T-cell (primary cell): ENCODE results near the gene CCDC69. TPM values are rescaled to one million over a fixed set of nuclear protein-coding genes. Genes with fewer than 3 reads are reported as not detected.

ENCODE experiments used
- ATAC-seq, 4 experiments: fragments of 200-7000 bp in 3 of 4; fragments of 150-1000 bp in 1 of 4; cut with Tn5 transposase; replicated peaks in 1 of 4; 1 replicate in 3 of 4; 2 replicates in 1 of 4; pipeline ENCODE4 v1.10.0; 2021; ENCODE audit warnings: moderate library complexity in 3 of 4, mild to moderate bottlenecking in 2 of 4, moderate number of reproducible peaks in 1 of 4
- CTCF ChIA-PET, 2 donors: fragments of 300-600 bp; sonication (Branson Sonifier 250); formaldehyde crosslinking; loops; one replicate each; lab custom pipeline; 2022; ENCODE audit warnings: antibody characterized with exemption in 2 of 2; lab: Charles Lee
- POLR2A ChIA-PET, 2 donors: fragments of 300-600 bp; sonication (Branson Sonifier 250); formaldehyde crosslinking; loops; one replicate each; lab custom pipeline; 2022; ENCODE audit warnings: antibody characterized with exemption in 2 of 2; lab: Charles Lee
- DNase-seq, 35 experiments: peaks; one replicate each; pipeline versions ENCODE4 v3.0.0 to v3.0.0-alpha.2; 2013 to 2023
- H3K27ac ChIP-seq: one replicate; pipeline ENCODE4 v1.5.1; 2013; ENCODE audit warnings: low read length
- H3K27me3 ChIP-seq, 2 experiments: replicated peaks in 1 of 2; 1 replicate in 1 of 2; 2 replicates in 1 of 2; pipeline versions ENCODE4 v1.6.1 to v1.7.0; 2013; ENCODE audit warnings: low read length in 1 of 2, mixed read lengths in 1 of 2; ENCODE audit not compliant: control insufficient read depth in 2 of 2, insufficient read depth in 2 of 2; ENCODE audit errors: extremely low read depth in 1 of 2
- H3K36me3 ChIP-seq, 2 donors: 1 replicate in 1 of 2; 2 replicates in 1 of 2; pipeline versions ENCODE4 v1.6.1 to v1.7.0; 2013; ENCODE audit warnings: low read length in 1 of 2; ENCODE audit not compliant: control insufficient read depth in 2 of 2, insufficient read depth in 1 of 2; ENCODE audit errors: extremely low read depth in 1 of 2
- H3K4me1 ChIP-seq, 2 experiments: 1 replicate in 1 of 2; 2 replicates in 1 of 2; pipeline versions ENCODE4 v1.6.1 to v1.7.0; 2013; ENCODE audit warnings: low read length in 2 of 2, mixed read lengths in 1 of 2; ENCODE audit not compliant: insufficient read depth in 2 of 2, control insufficient read depth in 1 of 2; ENCODE audit errors: extremely low read depth in 1 of 2
- H3K4me3 ChIP-seq, 2 donors: 1 replicate in 1 of 2; 2 replicates in 1 of 2; pipeline versions ENCODE4 v1.5.1 to v1.7.0; 2013; ENCODE audit warnings: mild to moderate bottlenecking in 2 of 2, low read length in 1 of 2, moderate library complexity in 1 of 2; ENCODE audit not compliant: control insufficient read depth in 1 of 2; ENCODE audit errors: extremely low read depth in 1 of 2
- H3K9me3 ChIP-seq: 2 replicates; pipeline ENCODE4 v1.7.0; 2013
- H3K27ac Mint-ChIP-seq, 2 donors: one replicate each; pipeline ENCODE4 v1.8.0; 2020 to 2021; ENCODE audit warnings: mild to moderate bottlenecking in 2 of 2, mixed read lengths in 2 of 2
- H3K27me3 Mint-ChIP-seq, 2 donors: one replicate each; pipeline ENCODE4 v1.8.0; 2021 to 2022; ENCODE audit warnings: mixed read lengths in 2 of 2
- H3K36me3 Mint-ChIP-seq: one replicate; pipeline ENCODE4 v1.8.0; 2021; ENCODE audit warnings: mixed read lengths
- H3K4me1 Mint-ChIP-seq, 3 donors: one replicate each; pipeline ENCODE4 v1.8.0; 2020 to 2022; ENCODE audit warnings: mixed read lengths in 3 of 3, mild to moderate bottlenecking in 1 of 3
- H3K4me3 Mint-ChIP-seq, 3 donors: one replicate each; pipeline ENCODE4 v1.8.0; 2020 to 2022; ENCODE audit warnings: mild to moderate bottlenecking in 3 of 3, mixed read lengths in 3 of 3, moderate library complexity in 3 of 3
- H3K9me3 Mint-ChIP-seq, 3 donors: one replicate each; pipeline ENCODE4 v1.8.0; 2020 to 2022; ENCODE audit warnings: mixed read lengths in 3 of 3
- WGBS: methylation state at CpG from one replicate; pipeline ENCODE4 v1.1.5; 2013; ENCODE audit warnings: missing lambda C conversion rate; ENCODE audit not compliant: insufficient coverage; 5-methylcytosine and 5-hydroxymethylcytosine counted together
- total RNA-seq, 35 experiments: library from RNA in 6 of 35; stranded (reverse) in 6 of 35; fragments of 120-200 nt in 1 of 35; gene quantifications; one replicate each; pipeline versions ENCODE4 v1.2.1 to v1.2.4 and lab custom pipeline; 2013 to 2026

Gene CCDC69
- total RNA-seq, 5 donors from 2014 or later (not counting 1 experiment from before 2014, with no cell fraction given) = 86.3 to 112 (median 93.5) TPM

DNA sequence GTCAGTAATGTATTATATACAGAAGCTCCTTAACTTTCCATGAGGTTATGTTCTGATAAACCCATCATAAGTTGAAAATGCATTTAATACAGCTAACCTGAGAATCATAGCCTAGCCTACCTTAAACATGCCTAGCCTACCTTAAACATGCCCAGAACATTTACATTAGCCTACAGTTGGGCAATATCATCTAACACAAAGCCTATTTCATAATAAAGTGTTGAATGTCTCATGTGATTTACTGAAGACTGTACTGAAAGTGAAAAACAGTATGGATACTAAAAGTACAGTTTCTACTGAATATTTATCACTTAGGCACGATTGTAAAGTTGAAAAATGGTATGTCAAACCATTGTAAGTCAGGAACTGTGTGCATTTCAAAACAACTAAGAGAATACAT lies 30.7 kb upstream of the CCDC69 start:
- CTCF ChIA-PET = interaction anchor here in 1 of 2 donors (2.2 kb wide), 1 partner anchor 139 kb away, joined by 6 read pairs; no protein-coding TSS in a partner anchor
- H3K27me3 Mint-ChIP-seq = no peaks in the 10 kb centered on the region
- Histone ChIP-seq H3K27me3 (no peaks in the 10 kb centered on the region), H3K4me1 (peaks cover 9 to 32% of the 10 kb centered on the region in 2 experiments), H3K4me3 (no peak overlapping the region), H3K9me3 (no peaks in the 10 kb centered on the region), H3K27ac (no peak overlapping the region), H3K36me3 (no peaks in the 10 kb centered on the region)
- H3K4me3 Mint-ChIP-seq = peak overlapping the region in 2 of 3 donors; percentile 74 to 95
- no peak overlapping the region for H3K27ac Mint-ChIP-seq
- H3K4me1 Mint-ChIP-seq = peaks cover 32 to 74% (median 57%) of the 10 kb centered on the region in 3 donors
- DNase-seq (no peak), ATAC-seq (no peak)
- no peaks in the 10 kb centered on the region for H3K9me3 Mint-ChIP-seq
- no CpG with 5 or more reads among the region's 1 CpG for WGBS
- POLR2A ChIA-PET = no interaction called here
- peaks cover 10% of the 10 kb centered on the region for H3K36me3 Mint-ChIP-seq

GRCh38 chr5:151253605-151253950 lies 29.7 kb upstream of the CCDC69 start:
- Mint-ChIP-seq H3K4me1 (peaks cover 32 to 70% (median 50%) of the 10 kb centered on the region in 3 donors), H3K36me3 (peaks cover 4% of the 10 kb centered on the region), H3K4me3 (peak overlapping the region; percentile 74 to 95 (median 90)), H3K27me3 (no peaks in the 10 kb centered on the region), H3K27ac (peak overlapping the region; percentile 83 to 93), H3K9me3 (no peaks in the 10 kb centered on the region)
- WGBS = no CpG with 5 or more reads among the region's 5 CpGs
- H3K9me3 ChIP-seq = no peaks in the 10 kb centered on the region
- ChIA-PET CTCF (interaction anchor here in 1 of 2 donors (0.5 to 2.2 kb wide), 2 partner anchors 86 to 138 kb away, joined by 4 to 6 read pairs; no protein-coding TSS in a partner anchor), POLR2A (no interaction called here)
- H3K36me3 ChIP-seq = peaks cover 0 to 2% of the 10 kb centered on the region in 2 donors
- no peaks in the 10 kb centered on the region for H3K27me3 ChIP-seq
- no peak for ATAC-seq
- H3K4me1 ChIP-seq = peaks cover 9 to 32% of the 10 kb centered on the region in 2 experiments
- H3K4me3 ChIP-seq = peak overlapping the region; percentile 74 to 82
- DNase-seq = no peak
- no peak overlapping the region for H3K27ac ChIP-seq

- peak; percentile 94 to 99 (median 97) for DNase-seq
- Histone ChIP-seq H3K9me3 (no peaks in the 10 kb centered on the region), H3K27ac (peak within 1 kb of the TSS; percentile 62), H3K4me3 (peak within 1 kb of the TSS; percentile 74 to 82), H3K4me1 (peaks cover 9 to 32% of the 10 kb centered on the region in 2 experiments), H3K36me3 (peaks cover 0 to 2% of the 10 kb centered on the region in 2 donors), H3K27me3 (no peaks in the 10 kb centered on the region)
- no peaks in the 10 kb centered on the region for H3K9me3 Mint-ChIP-seq
- peak within 1 kb of the TSS; percentile 91 to 93 for H3K27ac Mint-ChIP-seq
- ATAC-seq = peak; percentile 96 to 99 (median 97)
- H3K27me3 Mint-ChIP-seq = no peaks in the 10 kb centered on the region
- peaks cover 32 to 67% (median 48%) of the 10 kb centered on the region in 3 donors for H3K4me1 Mint-ChIP-seq
- H3K4me3 Mint-ChIP-seq = peak within 1 kb of the TSS; percentile 74 to 95 (median 90)
- H3K36me3 Mint-ChIP-seq = peaks cover 4% of the 10 kb centered on the region
- CTCF ChIA-PET = interaction anchor here (0.6 to 2.2 kb wide), 21 partner anchors 10 to 803 kb away, joined by 3 to 18 read pairs (median 4); partner anchors contain the start of genes ANXA6 (in 1 of the 2), CCDC69 (in 1 of the 2), IRGM (in 1 of the 2) and RBM22 (in 1 of the 2)
- 0% methylated on average over 30 of the region's 52 CpGs for WGBS
- POLR2A ChIA-PET = interaction anchor here (0.6 to 1.3 kb wide), 12 partner anchors 21 to 1254 kb away, joined by 3 to 13 read pairs (median 4); partner anchors contain the start of gene CCDC69 (in 1 of the 2)
Measured at GRCh38 chr5:151252762-151253604, 29.1 kb upstream of the CCDC69 start, which contains the start of gene GM2A. Gene GM2A (plus strand): TSS chr5:151253185. CDS start chr5:151253217, 32 bp downstream.

DNA sequence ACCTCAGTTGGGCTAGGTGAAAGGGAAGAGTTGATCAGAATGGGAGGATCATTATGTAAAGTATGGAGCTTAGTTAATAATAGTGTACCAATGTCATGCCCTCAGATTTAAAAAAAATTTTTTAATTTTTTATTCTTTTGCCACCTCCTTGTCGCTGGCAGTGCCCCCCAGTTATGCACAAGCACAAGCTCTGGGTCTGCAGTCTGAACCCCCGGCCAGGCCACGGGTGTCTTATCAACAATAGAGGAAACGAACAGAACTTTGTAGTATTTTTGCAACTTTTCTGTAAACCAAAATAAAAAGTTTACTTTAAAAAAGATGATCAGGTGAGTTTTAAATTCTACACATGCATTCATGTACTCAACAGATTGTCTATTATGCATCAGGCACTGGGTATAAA lies 27.7 kb upstream of the CCDC69 start:
- ChIA-PET CTCF (interaction anchor here in 1 of 2 donors (0.5 to 1.7 kb wide), 5 partner anchors 38 to 1694 kb away, joined by 3 to 18 read pairs (median 3); no protein-coding TSS in a partner anchor), POLR2A (interaction anchor here (0.9 to 1.3 kb wide), 3 partner anchors 28 to 87 kb away, joined by 8 to 11 read pairs (median 11); partner anchors contain the start of gene CCDC69 (in 1 of the 2))
- Mint-ChIP-seq H3K27me3 (no peaks in the 10 kb centered on the region), H3K36me3 (no peaks in the 10 kb centered on the region), H3K9me3 (no peaks in the 10 kb centered on the region), H3K4me1 (peaks cover 32 to 55% (median 37%) of the 10 kb centered on the region in 3 donors), H3K4me3 (peak overlapping the region; percentile 74 to 95 (median 90)), H3K27ac (peak overlapping the region; percentile 91 to 93)
- peak overlapping the region; percentile 62 for H3K27ac ChIP-seq
- no peak overlapping the region for H3K4me3 ChIP-seq
- no peak for ATAC-seq
- H3K27me3 ChIP-seq = no peaks in the 10 kb centered on the region
- peaks cover 0 to 2% of the 10 kb centered on the region in 2 donors for H3K36me3 ChIP-seq
- WGBS = no CpG with 5 or more reads among the region's 4 CpGs
- H3K9me3 ChIP-seq = no peaks in the 10 kb centered on the region
- H3K4me1 ChIP-seq = peaks cover 9 to 32% of the 10 kb centered on the region in 2 experiments
- no peak for DNase-seq

DNA sequence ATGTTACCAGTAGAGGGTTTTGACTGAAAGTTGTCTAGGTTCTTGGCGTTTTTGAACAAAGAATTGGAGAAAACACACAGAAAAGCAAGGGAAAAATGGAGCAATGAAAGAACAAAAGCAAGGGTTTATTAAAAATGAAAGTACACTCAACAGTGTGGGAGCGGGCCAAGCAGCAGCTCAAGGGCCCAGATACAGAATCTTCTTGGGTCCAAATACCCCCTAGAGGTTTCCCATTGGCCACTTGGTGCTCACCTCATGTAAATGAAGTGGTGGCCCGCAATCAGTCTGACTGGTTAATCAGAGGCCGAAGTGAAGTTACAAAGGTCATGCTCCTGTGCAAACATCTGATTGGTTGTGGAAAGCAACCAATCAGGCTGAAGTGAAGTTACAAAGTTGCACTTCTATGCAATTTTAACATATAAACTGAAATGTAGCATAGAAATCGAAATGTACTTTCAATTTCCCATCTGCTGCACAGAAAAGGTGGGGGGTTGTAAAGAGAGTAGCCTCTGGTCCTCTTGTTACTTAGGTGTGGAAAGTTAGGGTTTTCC lies 27.2 kb upstream of the CCDC69 start:
- Mint-ChIP-seq H3K4me3 (peak overlapping the region; percentile 44 to 95 (median 74)), H3K27ac (peak overlapping the region; percentile 73 to 81), H3K36me3 (no peaks in the 10 kb centered on the region), H3K9me3 (no peaks in the 10 kb centered on the region), H3K27me3 (no peaks in the 10 kb centered on the region), H3K4me1 (peaks cover 32 to 53% (median 37%) of the 10 kb centered on the region in 3 donors)
- 37% methylated on average over 4 of the region's 5 CpGs for WGBS
- H3K4me1 ChIP-seq = peaks cover 9 to 32% of the 10 kb centered on the region in 2 experiments
- peaks cover 0 to 2% of the 10 kb centered on the region in 2 donors for H3K36me3 ChIP-seq
- H3K27ac ChIP-seq = peak overlapping the region; percentile 62
- no peaks in the 10 kb centered on the region for H3K9me3 ChIP-seq
- peak in 1 of 35 experiments; percentile 59 for DNase-seq
- ATAC-seq = no peak
- ChIA-PET CTCF (no interaction called here), POLR2A (no interaction called here)
- peak overlapping the region in 1 of 2 donors; percentile 13 for H3K4me3 ChIP-seq
- no peaks in the 10 kb centered on the region for H3K27me3 ChIP-seq
